NCI-H2107 (cell line): ENCODE data around the gene INS.

ENCODE experiments used
- DNase-seq: peaks from one replicate; lab custom pipeline; 2025; lab: John Stamatoyannopoulos, UW

INS gene

DNA sequence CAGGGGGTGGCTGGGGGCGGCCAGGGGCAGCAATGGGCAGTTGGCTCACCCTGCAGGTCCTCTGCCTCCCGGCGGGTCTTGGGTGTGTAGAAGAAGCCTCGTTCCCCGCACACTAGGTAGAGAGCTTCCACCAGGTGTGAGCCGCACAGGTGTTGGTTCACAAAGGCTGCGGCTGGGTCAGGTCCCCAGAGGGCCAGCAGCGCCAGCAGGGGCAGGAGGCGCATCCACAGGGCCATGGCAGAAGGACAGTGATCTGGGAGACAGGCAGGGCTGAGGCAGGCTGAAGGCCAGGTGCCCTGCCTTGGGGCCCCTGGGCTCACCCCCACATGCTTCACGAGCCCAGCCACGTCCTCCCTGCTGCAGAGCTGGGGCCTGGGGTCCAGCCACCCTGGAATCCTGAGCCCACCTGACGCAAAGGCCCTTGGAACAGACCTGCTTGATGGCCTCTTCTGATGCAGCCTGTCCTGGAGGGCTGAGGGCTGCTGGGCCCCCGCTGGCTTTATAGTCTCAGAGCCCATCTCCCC is at the start of gene INS:
TSS of gene INS (minus strand) at position 474 of the 524 bp plus-strand sequence. CDS start at position 236, 238 bp downstream.
- no peak for DNase-seq

DNA sequence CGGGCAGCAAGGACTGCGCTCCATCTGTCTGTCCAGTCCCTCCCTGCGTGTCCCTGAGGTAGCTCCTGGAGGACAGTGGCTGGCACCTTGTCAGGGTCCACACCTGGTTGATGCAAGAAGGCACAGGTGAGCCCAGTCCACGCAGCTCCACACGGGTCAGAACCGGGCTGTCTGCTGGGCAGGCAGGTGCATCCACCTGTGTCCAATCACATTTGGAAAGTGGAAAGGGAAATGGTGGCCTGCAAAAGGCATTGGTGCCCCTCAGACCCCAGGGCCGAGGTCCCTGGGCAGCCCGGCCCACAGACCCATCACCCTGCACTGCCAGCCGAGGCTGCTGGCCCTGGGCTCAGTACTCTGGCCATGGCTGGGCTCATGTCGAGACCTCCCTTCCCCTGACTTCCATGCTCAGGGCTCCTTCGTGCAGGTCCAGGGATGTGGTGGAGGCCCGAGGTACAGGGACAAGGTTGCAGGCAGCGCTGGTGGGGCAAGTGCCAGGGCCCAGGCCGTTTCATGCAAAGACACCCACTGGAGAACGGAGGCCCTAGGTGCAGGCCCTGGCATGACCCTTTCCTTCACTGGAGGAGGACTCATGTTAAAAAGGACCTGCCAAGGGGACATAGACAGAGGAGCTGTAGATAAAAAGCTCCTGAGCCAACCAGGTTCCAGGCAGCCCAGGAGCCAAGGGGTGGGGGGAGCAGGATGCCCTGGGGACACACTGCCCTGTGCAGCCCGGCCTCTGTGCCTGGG is 49.5 kb upstream of the INS start:
- DNase-seq: no peak

DNA sequence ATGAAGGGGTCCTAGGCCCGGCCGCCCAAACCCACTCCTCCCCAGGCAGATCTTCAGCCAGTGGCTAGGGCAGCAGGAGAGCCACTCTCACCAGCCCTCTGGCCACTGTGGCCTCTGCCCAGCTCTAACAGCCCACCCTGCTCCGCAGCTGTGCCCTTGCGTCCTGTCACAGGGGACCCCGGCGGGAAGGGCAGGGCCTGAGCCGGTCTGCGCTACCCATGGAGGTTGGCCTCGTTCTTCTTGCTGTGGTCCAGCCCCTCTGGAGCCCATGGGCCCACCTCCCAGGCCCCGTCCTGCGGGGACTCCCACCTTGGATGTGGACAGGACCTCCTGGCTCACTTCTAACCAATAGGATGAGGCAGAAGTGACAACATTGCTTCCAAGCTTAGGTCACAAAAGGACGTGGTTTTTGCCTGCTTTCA is 48.9 kb upstream of the INS start:
- DNase-seq: no peak

DNA sequence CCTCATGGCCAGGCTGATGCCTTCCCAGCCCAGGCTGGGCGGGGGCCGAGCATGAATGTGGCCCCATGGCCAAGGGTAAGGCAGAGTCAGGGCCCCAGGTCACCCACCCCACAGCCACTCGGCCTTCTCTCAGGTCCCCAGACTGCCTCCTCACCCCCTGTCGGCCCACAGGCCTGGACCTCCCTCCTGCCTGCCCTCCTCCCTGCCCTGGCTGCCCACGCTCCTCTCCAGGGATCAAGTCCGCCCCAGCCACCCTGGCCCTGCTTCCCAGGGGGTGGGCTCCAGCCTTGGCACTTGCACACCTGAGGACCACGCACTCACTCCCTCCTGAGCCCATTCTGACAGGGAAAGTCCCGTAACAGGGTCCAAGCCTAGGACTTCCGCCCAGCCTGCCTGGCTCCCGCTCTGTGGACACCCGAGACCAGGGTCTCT is 48.4 kb upstream of the INS start:
- DNase-seq: no peak

DNA sequence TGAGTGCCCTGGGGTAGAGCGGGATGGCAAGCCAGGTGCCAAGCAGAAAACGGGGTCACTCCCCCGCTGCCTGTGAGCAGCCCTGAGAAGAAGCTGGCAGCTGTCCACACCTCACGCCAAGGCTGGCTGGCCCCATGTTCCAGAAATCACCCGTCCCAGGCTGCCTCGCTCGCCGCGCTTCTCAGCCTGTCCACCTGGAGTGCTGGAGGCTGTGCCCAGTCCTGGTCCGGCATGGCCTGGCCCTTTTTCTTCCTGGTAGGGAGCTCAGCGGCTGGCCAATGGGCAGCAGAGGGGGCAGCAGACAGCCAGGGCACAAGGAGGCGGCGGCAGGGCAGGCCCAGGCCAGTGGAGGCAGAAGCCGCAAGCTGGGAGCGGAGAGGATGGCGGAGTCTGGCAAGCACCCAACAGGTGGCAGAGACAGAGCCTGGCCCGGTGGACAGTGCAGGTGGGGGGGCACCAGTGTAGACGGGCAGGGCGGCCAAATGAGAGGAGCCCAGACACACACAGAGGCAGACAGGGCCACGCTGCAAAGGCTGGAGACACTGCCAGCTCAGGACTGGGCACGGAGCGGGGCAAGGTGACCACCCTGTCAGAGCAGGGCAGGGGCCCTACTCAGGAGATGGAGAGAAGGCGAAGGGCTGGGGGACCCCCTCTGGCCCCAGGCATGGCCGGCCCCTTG is 47.8 kb upstream of the INS start:
- DNase-seq: no peak

DNA sequence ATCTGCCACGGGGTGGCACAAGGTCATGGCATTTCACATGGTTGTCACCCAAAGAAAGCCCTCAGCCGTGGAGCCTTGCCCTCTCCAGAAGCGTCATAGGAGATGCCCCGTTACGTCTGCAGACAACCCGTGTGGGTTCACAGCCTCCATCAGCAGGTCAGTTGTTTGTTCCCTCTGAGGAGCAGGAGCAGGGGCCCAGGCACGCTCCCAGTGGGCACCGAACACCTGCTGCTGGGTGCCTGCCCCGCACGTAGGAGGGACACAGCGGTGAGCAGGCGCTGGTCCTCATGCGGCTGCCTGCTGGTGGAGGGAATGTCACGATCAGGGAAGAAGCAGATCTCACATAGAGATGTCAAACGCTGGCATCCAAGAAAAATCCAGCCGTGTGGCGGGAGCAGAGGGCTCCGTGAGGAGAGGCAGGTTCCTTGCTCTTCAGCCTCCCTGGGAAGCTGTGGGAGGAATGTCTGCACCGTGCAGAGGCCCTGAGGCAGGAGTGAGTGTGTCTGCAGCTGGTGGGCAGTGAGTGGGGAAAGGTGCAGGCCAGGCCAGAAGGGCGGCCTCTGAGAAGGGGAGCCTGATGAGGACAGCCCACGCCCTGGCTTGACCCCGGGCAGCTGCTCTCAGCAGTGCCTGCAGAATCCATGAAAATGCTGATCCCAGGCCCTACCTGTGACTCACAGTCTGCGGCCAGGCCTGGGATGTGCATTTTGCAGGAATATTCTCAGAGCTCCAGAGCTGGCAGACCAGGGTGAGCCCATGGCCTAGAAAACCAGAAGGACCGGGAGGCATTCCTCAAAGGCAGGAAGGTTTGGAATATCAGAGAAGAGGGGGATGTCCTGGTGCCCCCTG is 47.0 kb upstream of the INS start:
- DNase-seq: no peak

DNA sequence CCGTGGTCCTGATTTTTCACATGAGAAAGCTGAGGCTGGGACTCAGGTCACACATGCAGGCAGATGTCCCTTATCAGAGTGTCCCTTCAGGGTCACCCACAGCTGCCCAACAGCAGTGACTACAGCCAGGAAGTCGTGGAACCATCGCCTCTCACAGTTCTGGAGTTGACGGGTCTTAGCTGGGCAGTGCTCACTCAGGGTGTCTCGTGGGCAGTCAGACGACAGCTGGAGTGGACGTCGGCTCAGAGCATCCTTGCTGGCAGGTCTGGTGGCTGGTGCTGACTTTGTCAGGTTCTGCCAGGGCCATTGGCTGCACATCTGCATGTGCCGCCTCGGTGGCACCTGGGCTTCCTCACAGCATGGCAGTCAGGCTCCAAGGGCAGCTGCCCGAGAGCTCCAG is 46.2 kb upstream of the INS start:
- no peak for DNase-seq

DNA sequence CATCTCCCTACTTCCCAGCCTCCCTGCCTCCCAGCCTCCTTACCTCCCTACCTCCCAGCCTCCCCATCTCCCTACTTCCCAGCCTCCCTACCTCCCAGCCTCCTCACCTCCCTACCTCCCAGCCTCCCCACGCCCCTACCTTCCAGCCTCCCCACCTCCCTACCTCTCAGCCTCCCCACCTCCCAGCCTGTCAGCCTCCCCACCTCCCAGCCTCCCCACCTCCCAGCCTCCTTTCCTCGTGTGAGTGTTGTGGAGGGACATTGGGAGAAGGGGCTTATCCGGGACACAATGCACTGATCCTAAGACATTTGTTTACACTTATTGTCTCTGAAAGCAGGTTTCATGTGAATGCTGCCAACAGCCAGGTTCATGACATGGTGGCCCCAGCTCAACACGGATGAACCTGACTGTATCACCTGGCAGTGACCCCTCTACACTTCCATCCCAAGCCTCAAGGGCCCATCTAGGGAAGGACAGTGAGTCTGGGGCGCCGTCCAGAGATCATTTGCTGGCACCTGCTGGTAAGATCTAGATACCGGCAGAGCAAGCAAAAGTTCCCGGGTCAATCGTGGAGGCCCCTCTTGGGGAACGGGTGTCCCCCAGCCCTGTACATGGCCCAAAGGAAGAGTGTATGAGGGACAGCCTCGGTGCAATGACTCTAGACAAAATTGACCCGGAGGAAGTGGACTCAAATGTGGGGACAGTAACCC is 45.1 kb upstream of the INS start:
- no peak for DNase-seq

DNA sequence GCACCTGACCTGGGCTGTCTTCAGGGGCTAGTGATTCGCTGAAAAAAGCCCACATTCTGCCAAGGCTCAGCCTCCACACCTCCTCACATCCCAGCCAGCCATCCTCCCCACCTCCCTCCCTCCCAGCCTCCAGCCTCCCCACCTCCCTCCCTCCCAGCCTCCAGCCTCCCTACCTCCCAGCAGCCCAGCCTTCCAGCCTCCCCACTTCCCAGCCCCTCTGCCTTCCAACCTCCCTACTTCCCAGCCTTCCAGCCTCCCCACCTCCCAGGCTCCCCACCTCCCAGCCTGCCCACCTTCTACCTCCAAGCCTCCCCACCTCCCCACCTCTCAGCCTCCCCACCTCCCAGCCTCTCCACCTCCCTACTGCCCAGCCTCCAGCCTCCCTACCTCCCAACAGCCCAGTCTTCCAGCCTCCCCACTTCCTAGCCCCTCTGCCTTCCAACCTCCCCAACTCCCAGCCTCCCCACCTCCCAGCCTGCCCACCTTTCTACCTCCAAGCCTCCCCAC is 44.3 kb upstream of the INS start:
- DNase-seq: no peak

DNA sequence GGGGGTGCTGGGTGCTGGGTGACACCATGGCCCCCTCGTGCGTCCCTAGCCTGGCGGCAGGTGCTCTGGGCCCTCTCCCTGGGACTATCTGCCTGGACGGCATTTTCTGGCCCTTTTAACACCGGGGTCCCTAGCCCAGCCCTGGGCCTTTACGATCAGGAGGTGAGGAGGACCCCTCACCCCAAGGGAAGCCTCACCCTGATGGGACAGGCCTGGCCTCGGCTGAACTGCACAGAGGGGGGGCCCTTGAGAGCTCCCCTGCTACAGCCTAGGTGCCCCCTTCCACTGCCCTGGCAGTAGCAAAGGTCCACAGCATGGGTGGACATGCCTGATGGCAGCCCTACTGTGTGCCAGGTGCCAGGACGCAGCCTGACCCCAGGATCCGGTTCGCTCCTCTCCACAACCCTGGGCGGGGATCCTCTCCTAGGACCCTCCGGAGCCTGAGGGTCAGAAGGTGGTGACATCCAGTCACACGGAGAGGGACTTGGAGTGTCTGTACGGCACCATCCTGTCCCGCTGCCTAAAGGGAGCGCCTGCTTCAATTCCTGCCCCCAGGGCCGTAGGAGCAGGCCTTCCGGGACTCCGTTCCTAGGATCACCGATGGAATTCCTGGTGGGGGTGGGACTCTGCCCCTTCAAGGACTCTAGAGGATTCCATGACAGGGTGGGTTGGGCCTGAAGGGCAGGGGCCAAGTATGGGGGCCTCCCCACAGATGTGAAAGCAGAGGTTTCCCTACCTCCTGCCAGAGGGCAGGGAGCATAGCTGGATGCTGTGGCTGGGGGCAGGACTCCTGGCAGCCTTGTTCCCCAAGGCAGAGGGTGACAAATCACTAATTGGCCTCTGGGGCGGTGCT is 43.6 kb upstream of the INS start:
- no peak for DNase-seq

DNA sequence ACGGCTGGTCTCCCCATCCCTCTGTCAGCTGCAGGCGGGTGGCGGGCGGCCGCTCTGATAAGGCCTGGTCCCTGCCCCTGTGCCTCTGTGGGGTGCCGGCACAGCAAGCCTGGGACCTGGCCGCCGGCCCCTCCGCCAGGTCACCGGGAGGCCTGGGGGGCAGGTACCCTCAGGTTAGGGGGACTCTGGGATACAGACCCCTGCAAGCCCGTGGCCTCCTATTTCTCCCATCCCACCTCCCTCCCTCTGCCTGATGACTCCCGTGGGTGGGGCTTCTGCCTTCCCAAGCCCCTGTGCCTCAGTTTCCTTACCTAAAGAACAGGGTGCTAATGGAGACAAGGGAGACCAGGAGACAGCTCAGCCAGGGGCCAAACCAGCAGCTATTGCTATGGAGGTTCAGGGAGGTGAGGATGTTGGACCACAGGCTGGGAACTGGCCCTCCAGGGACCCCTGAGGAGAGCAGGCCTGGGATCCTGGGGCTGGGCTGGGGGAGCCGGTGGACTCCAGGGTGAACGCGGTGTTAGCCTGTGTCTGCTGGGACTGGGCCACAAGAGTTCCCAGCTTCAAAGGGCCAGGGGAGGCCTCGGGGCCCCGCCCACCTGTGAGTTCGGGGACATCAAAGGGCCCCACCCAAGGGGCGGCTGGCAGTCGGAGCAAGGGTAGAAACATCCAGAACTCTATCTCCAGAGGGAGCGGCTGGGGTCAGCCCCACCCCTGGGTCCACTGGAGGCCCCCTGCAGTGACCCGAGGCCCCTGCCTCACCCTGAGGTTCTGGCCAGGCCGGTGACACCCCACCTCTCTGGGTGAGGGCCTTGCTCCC is 42.6 kb upstream of the INS start:
- DNase-seq: no peak

DNA sequence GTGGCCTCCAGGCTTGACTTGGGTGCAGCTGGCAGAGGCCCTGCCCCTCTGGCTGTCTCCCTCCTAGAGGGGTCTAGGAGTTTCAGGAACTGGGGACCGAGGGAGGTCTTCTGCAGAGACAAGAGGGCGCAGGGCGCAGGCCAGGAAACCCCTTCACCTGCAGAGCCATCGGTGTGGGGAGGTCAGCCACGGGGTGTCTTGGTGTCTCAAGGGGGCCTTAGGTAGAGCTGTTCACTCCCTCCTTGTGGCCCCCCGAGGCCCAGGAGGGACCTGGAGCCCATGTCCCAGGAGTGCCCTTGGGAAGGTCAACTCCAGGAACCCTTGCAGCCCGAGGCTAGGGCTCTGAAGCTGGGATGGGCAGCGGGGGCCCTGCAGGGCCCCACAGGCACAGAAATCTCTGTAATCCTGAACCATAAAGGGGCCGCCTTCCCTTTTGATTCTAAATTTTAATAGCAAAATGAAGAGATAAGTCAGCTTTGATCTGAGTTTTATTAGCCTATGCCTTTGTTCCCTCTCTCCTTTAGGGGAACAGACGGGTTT is 42.0 kb upstream of the INS start:
- DNase-seq: no peak

DNA sequence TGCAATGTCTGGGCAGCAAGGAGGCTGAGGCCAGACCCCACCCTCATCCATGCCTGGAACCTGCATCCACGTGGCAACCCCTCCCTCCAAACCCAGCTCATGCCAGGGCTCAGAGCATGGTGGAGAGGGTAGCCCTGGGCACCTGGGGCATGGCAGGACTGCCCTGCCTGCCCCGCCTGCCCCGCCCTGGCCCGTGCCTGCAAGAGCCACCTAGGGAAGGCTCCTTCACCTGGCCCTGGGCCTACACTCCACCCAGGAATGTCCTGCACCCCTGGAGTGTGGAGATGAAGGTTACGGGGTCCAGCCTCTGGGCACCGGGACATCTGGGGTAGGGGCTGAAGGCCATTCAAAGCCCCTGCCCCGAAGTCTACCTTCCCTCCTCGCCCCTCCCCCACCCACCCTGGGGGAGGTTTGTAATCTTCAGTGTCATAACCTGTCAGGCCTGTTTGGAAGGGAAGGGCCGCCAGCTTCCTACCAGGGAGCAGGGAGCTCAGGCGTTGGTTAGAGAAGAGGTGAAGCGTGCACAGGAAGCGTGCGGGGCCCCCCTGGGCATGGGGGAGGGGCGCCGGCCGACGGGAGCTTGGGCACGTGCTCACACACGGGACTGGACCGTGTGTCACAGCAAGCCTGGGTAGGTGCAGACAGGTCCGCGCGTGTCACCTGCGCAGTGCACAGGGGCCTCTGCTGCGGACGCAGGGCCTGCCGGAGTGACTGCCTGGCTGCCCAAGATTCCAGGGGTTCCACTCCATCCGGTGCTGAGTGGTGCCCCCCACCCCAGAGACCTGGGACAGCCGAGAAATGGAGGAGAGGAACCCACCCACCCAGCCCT is 41.3 kb upstream of the INS start:
- no peak for DNase-seq

DNA sequence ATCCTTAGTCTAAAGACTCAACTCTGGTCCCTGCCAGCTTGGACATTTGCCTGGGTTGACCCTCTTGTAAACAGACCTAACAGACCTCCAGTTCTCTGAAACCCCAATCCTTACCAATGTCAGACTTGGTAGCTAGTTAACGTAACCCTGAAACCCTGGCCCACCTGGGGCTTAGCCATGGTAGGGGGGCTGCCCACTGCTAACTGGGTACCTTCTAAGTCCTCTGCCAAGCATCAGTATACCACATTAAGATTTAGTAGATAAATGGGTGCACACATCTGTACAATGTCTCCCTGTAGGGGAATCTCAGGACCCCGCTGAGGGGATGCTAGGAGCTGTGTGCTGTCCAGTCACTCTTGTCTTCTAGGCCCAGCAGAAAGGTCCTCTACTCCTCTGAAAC is 40.5 kb upstream of the INS start:
- no peak for DNase-seq

DNA sequence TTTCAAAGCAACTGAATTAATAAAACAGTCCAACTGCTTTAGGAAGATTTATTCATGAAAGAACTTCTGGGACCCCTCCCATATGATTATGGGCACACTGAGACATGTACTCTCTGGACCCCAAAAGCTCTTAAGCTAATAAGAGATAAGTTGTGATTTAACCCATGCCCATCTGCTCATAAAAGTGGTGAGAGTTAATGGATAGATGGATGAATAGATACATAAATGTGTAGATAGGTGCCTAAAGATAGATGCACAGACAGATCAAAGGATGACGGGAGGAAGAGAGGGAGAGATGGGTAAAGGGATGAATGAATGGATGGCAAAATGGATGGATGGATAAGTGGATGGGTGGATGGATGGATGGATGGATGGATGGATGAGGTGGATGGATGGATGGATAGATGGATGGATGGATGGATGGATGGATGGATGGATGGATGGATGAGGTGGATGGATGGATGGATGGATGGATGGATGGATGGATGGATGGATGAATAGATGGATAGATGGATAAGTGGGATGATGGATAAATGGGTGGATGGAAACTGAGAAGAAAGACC is 40.0 kb upstream of the INS start:
- DNase-seq: no peak

DNA sequence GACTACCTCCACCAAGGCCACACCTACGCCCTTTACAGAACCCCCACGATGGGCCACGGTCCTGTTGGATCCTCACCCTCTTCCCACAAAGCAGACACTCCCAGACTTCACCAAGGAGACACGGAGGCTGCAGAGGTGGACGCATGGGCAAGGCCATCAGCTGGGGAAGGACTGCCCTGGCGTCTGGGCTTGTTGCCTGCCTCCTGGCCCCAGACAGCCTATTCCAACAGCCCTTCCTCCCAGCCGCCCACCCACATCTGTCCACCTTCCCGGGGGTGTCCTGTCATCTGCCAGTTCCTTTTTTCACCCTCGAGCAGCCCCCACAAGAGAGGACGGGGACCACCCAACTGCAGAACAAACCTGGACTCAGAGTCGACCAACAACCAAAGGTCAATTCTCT is 39.5 kb upstream of the INS start:
- DNase-seq: no peak

DNA sequence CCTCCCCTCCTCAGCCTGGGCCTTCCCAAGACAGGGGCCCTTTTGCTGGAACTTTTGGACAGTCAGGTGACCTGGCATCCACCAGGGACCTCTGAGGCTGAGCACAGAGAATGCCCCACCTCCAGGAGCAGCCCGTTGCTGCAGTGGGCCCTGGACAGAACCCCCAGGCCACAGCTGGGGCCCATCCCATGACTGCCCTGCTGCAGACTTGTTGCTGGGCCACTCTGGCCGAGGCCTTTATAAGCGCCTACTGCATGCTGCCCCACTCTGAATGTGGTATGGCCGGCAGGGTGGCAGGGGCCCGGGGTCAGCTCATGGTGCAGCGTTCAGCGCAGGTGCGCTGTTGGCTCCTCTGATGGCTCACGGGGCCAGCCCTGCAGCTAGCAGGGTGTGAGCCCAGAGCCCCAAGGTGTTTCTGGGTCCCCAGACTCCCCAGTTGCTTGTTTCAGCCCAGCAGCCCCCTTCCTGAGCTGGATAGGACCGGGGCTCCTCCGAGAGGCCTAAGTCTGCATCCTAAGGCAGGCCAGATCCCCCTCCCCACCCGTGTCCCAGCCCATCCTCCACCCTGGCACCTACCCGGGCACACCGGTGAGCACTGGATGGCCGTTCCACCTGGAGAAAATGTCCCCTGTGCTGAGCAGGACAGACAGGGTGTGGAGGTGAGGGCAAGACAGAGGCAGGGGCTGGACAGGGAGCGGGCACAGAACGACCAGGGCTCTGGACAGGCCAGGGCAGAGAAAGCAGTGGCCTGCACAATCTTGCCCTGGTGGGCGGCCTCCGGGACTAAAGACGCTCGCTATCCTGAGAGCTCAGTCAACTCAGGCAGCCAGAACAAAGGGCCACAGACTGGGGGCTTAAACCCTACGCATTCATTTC is 38.7 kb upstream of the INS start:
- DNase-seq: no peak
